ENCODE measurements around the gene URGCP.

Gene URGCP

DNA sequence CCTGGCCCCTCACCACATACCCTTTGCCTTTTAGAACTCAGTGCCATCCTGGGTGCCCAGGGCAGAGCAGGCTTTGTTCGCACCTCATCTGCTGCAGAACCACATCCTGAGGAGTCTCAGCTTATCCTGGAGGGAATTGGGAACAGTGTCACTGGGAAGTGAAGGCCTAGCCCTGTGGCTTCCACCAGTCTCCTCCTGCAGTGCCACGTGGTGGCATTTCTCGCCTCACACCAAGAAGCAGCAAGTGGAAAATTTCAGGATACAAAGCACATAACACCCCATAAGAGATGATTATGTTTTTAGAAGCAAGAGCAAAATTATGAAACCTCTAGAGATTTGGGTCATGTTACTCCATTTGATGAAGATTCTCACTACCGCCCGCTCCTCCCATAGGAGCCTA is 46.7 kb upstream of the URGCP start:
- H4K20me1 ChIP-seq (ENCODE audit: insufficient read depth, low read length): no peaks in the 10 kb centered on the region
- H3K4me1 ChIP-seq (ENCODE audit: insufficient read depth, low read length, severe bottlenecking): peaks cover 10% of the 10 kb centered on the region
- H2AFZ ChIP-seq (ENCODE audit: low read length): no peak overlapping the region
- no peaks in the 10 kb centered on the region for H3K27me3 ChIP-seq (ENCODE audit: insufficient read depth, low read length)
- no peaks in the 10 kb centered on the region for H3K79me2 ChIP-seq (ENCODE audit: insufficient read depth, low read length)
- no peaks in the 10 kb centered on the region for H3K9me3 ChIP-seq (ENCODE audit: low read length)
- H3K9ac ChIP-seq (ENCODE audit: low read length): no peak overlapping the region
- no peak overlapping the region for H3K4me2 ChIP-seq (ENCODE audit: low read length)
- no peaks in the 10 kb centered on the region for H3F3A ChIP-seq (ENCODE audit: insufficient read depth, low read length)
- H3K27ac ChIP-seq (ENCODE audit: low read depth, low read length, poor library complexity, severe bottlenecking): no peak overlapping the region
- no peaks in the 10 kb centered on the region; the same call in 1 of the 2 replicates for H3K36me3 ChIP-seq (ENCODE audit: insufficient read depth, low read length)
- no peak for TF ChIP-seq EZH2 (IDR thresholded peaks at IDR 0.05; ENCODE audit: borderline replicate concordance, low read length)
- TF ChIP-seq, protein P1, sequence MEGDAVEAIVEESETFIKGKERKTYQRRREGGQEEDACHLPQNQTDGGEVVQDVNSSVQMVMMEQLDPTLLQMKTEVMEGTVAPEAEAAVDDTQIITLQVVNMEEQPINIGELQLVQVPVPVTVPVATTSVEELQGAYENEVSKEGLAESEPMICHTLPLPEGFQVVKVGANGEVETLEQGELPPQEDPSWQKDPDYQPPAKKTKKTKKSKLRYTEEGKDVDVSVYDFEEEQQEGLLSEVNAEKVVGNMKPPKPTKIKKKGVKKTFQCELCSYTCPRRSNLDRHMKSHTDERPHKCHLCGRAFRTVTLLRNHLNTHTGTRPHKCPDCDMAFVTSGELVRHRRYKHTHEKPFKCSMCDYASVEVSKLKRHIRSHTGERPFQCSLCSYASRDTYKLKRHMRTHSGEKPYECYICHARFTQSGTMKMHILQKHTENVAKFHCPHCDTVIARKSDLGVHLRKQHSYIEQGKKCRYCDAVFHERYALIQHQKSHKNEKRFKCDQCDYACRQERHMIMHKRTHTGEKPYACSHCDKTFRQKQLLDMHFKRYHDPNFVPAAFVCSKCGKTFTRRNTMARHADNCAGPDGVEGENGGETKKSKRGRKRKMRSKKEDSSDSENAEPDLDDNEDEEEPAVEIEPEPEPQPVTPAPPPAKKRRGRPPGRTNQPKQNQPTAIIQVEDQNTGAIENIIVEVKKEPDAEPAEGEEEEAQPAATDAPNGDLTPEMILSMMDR (IDR thresholded peaks at IDR 0.05; ENCODE audit: low read length): no peak
- H3K9me2 ChIP-seq (ENCODE audit: low read depth, low read length): no peaks in the 10 kb centered on the region
- no peak overlapping the region for H3K4me3 ChIP-seq (ENCODE audit: low read depth, low read length, poor library complexity, severe bottlenecking)

DNA sequence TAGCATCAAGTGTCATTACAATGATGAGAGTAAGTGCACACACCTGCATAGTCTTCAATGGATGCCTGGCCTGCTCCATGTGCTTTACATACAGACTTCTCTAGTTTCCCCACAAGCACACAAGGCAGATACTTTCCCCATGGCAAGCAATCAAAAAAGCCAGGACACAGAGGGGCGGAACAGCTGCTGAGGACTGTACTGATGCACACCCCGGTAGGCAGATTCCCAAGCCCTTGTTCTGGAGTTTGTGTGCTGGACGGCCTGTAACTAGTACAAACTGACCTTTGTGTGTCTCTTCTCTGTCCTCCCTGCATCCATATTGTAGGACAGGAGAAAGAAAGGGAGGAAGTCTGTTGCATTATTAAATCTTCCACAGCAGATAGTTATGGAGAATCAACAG is 45.6 kb upstream of the URGCP start:
- no peak overlapping the region for H3K27ac ChIP-seq (ENCODE audit: low read depth, low read length, poor library complexity, severe bottlenecking)
- H2AFZ ChIP-seq (ENCODE audit: low read length): no peak overlapping the region
- H3F3A ChIP-seq (ENCODE audit: insufficient read depth, low read length): no peaks in the 10 kb centered on the region
- no peak overlapping the region for H3K9ac ChIP-seq (ENCODE audit: low read length)
- H3K36me3 ChIP-seq (ENCODE audit: insufficient read depth, low read length): no peaks in the 10 kb centered on the region; the same call in 1 of the 2 replicates
- no peaks in the 10 kb centered on the region for H3K9me3 ChIP-seq (ENCODE audit: low read length)
- H3K4me1 ChIP-seq (ENCODE audit: insufficient read depth, low read length, severe bottlenecking): peaks cover 10% of the 10 kb centered on the region
- H3K4me3 ChIP-seq (ENCODE audit: low read depth, low read length, poor library complexity, severe bottlenecking): no peak overlapping the region
- no peak overlapping the region for H3K4me2 ChIP-seq (ENCODE audit: low read length)
- no peaks in the 10 kb centered on the region for H4K20me1 ChIP-seq (ENCODE audit: insufficient read depth, low read length)
- TF ChIP-seq, protein P1 (IDR thresholded peaks at IDR 0.05; ENCODE audit: low read length): no peak
- TF ChIP-seq EZH2 (IDR thresholded peaks at IDR 0.05; ENCODE audit: borderline replicate concordance, low read length): no peak
- H3K9me2 ChIP-seq (ENCODE audit: low read depth, low read length): no peaks in the 10 kb centered on the region
- H3K79me2 ChIP-seq (ENCODE audit: insufficient read depth, low read length): no peaks in the 10 kb centered on the region
- H3K27me3 ChIP-seq (ENCODE audit: insufficient read depth, low read length): no peaks in the 10 kb centered on the region

DNA sequence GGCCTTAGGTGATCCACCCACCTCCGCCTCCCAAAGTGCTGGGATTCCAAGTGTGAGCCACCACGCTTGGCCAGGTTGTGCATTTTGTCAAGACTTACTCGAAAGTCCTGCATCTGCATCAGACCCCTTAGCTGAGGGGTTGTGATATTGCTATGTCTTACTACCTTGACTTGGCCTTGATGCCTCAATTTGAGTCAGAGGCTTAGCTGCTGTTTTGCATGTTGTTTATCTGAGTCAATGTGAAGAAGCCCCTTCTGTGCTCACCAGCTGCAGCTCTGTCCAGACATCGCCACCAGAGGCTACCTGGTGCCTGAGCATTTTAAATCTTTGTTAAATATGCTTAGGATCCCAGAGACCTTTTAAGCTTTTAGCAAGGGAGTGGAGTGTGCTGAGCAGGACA is 37.9 kb upstream of the URGCP start:
- Histone ChIP-seq H3F3A (ENCODE audit: insufficient read depth, low read length) (no peaks in the 10 kb centered on the region), H3K9me3 (ENCODE audit: low read length) (no peaks in the 10 kb centered on the region)
- no peak for TF ChIP-seq EZH2 (IDR thresholded peaks at IDR 0.05; ENCODE audit: borderline replicate concordance, low read length)
- TF ChIP-seq, protein P1 (IDR thresholded peaks at IDR 0.05; ENCODE audit: low read length): no peak

More for the DNA sequence above, 37.9 kb upstream of the URGCP start:
- no peak overlapping the region for H3K4me2 ChIP-seq (ENCODE audit: low read length)
- H3K9ac ChIP-seq (ENCODE audit: low read length): no peak overlapping the region
- no peaks in the 10 kb centered on the region for H3K27me3 ChIP-seq (ENCODE audit: insufficient read depth, low read length)
- no peaks in the 10 kb centered on the region for H3K79me2 ChIP-seq (ENCODE audit: insufficient read depth, low read length)
- H3K9me2 ChIP-seq (ENCODE audit: low read depth, low read length): no peaks in the 10 kb centered on the region
- no peaks in the 10 kb centered on the region for H3K36me3 ChIP-seq (ENCODE audit: insufficient read depth, low read length)
- H2AFZ ChIP-seq (ENCODE audit: low read length): no peak overlapping the region
- H3K27ac ChIP-seq (ENCODE audit: low read depth, low read length, poor library complexity, severe bottlenecking): no peak overlapping the region
- H3K4me3 ChIP-seq (ENCODE audit: low read depth, low read length, poor library complexity, severe bottlenecking): no peak overlapping the region
- no peaks in the 10 kb centered on the region for H3K4me1 ChIP-seq (ENCODE audit: insufficient read depth, low read length, severe bottlenecking)
- H4K20me1 ChIP-seq (ENCODE audit: insufficient read depth, low read length): no peaks in the 10 kb centered on the region
